Mesodermal cell (in vitro differentiated cells): ENCODE results near the gene RRAS2.

ENCODE experiments used
- H3K27ac ChIP-seq: 2 replicates; pipeline ENCODE4 v1.7.0; 2013; ENCODE audit warnings: mild to moderate bottlenecking, low read depth, low read length, moderate library complexity; ENCODE audit not compliant: severe bottlenecking
- H3K36me3 ChIP-seq: 2 replicates; pipeline ENCODE4 v1.7.1; 2013; ENCODE audit warnings: mild to moderate bottlenecking, low read length, moderate library complexity; ENCODE audit not compliant: control insufficient read depth, insufficient read depth
- H3K4me1 ChIP-seq: one replicate; pipeline ENCODE4 v1.7.1; 2013; ENCODE audit warnings: mild to moderate bottlenecking, low read length; ENCODE audit not compliant: insufficient read depth, control insufficient read depth, poor library complexity, severe bottlenecking
- H3K4me3 ChIP-seq: 2 replicates; pipeline ENCODE4 v1.7.0; 2013; ENCODE audit warnings: low read length, control low read depth, mild to moderate bottlenecking; ENCODE audit not compliant: insufficient read depth, poor library complexity, severe bottlenecking; ENCODE audit errors: extremely low read depth
- H3K9me3 ChIP-seq: 2 replicates; pipeline ENCODE4 v1.7.1; 2013; ENCODE audit warnings: mild to moderate bottlenecking, low read length, moderate library complexity; ENCODE audit not compliant: control insufficient read depth
- WGBS, 2 experiments: methylation state at CpG; one replicate each; pipeline ENCODE4 v1.1.5; 2013; ENCODE audit warnings: missing lambda C conversion rate in 2 of 2; ENCODE audit not compliant: insufficient coverage in 2 of 2; 5-methylcytosine and 5-hydroxymethylcytosine counted together

Gene RRAS2

DNA sequence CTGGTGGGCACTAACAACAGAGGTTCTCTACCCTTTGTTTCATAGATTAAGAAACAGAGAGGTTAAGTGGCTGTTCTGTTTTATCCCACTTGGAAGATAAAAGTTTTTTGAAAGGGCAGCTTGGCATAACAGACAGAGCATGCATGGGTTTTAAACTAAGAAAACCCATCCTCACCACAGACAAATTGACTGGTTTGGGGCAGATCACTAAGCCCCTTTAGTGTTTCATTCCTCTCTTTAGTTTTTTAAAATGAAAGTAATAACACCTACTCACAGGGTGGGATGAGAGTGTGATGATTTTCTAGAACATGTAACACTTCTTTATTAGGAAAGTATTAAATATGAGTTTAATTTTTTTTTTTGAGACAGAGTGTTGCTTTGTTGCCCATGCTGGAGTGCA lies 12.3 kb upstream of the RRAS2 start:
- no peaks in the 10 kb centered on the region for H3K9me3 ChIP-seq
- H3K27ac ChIP-seq, result no peak overlapping the region

DNA sequence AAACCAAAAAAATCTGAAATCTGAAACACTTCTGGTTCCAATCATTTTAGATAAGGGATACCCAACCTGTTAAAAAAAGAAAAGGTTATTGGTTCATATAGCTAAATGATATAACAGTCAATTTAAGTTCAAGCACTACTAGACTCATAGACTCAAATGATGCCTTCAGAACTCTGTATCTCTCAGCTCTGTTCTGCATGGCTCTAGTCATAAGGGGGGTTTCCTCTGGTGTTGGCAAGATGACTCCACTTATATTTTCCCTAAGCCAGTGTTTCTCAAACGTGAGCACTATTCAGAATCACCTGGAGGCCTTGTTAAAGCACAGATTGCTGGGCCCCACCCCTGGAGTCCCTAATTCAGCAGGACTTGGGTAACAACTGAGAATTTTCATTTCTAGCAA lies 11.5 kb upstream of the RRAS2 start:
- H3K4me3 ChIP-seq, result no peak overlapping the region
- peaks cover 6% of the 10 kb centered on the region for H3K4me1 ChIP-seq
- WGBS, 2 experiments, result 40% methylated on average over 1 of the region's 1 CpG; no CpG with 5 or more reads in 1 of the 2 experiments
- no peaks in the 10 kb centered on the region for H3K9me3 ChIP-seq
- no peaks in the 10 kb centered on the region for H3K36me3 ChIP-seq
- H3K27ac ChIP-seq, result no peak overlapping the region

More for the DNA sequence above, 12.3 kb upstream of the RRAS2 start:
- Histone ChIP-seq H3K36me3 (no peaks in the 10 kb centered on the region), H3K4me1 (peaks cover 6% of the 10 kb centered on the region), H3K4me3 (no peak overlapping the region)

DNA sequence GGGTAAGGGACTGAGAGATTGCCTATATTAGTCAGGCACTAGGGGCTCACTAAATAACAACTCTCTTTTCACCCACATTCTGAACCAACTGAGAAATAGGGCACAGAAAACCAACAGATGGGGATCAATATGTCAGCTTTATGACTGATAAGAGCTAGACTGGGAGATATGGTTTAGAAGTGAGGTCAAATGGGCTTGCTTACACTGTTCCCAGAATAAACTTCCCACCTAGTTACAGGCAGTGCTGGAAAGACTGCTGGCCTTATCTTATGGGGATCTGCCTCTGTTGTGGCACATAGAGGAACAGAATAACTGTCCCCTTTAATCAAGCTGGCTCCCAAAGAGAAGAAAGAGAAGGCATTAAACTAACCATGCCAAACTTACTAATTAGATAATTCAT lies 10.6 kb upstream of the RRAS2 start:
- Histone ChIP-seq H3K4me1 (peaks cover 6% of the 10 kb centered on the region), H3K36me3 (no peaks in the 10 kb centered on the region), H3K4me3 (no peak overlapping the region), H3K27ac (no peak overlapping the region), H3K9me3 (no peaks in the 10 kb centered on the region)

DNA sequence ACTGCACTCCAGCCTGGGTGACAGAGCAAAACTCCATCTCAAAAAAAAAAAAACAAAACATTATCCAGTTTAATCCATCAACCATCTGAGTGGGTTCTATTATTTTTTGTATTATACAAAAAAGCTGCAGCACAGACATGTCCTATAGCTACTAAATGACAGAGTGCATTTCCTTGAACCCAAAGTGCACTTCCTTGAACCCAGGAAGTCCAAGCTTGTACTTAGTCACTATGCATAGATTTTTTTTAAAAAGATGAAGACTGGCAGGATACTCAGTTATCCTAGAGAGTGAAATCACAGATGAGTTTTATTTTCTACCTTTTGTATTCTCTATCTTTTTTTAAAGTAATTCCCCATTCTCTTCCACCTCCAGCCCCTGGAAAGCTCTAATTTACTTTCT lies 8.0 kb upstream of the RRAS2 start:
- Histone ChIP-seq H3K4me3 (no peak overlapping the region), H3K9me3 (no peaks in the 10 kb centered on the region), H3K27ac (no peak overlapping the region), H3K36me3 (no peaks in the 10 kb centered on the region), H3K4me1 (peaks cover 6% of the 10 kb centered on the region)

DNA sequence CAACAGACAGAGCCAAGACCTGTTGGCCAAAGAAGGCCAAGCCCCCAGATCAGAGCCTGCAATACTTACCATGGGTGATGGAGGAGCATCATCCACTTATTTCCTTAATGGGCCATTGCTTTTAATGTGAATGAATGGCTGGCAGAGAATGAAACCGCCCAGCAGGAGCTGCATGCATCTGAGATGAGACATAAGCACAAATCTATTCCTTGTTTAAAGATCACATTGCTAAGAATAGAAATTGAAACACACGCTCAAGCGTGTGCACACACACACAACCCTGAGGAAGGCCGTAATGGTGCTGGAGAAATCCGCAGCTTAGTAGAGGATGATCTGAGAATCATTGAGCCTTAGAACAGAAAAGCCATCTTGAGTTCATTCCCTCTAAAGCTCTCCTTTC lies 5.3 kb upstream of the RRAS2 start:
- 94 to 97% methylated on average over 3 to 5 of the region's 5 CpGs for WGBS, 2 experiments
- H3K36me3 ChIP-seq, result no peaks in the 10 kb centered on the region

DNA sequence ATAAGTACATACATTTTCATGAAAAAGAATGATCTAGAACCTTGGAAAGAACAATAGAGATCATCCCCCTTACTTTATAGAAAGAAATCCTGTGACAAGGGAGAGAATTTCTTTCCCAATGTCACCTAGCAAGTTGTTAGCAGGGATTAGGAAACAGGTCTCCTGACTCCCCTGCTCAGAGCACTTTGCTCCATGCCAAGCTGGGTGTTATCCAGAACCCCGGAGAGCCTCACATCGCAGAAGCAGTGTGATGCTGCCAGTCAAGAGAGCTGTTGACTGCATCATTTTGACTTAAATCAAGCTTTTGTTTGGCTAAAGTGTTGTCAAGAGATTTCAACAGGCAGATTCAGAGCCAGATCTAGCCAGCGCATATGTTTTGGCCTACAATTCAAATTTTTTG lies 3.6 kb upstream of the RRAS2 start:
- Histone ChIP-seq H3K36me3 (no peaks in the 10 kb centered on the region), H3K27ac (no peak overlapping the region), H3K4me3 (no peak overlapping the region), H3K9me3 (no peaks in the 10 kb centered on the region), H3K4me1 (peaks cover 5% of the 10 kb centered on the region)
- 90 to 98% methylated on average over 2 to 3 of the region's 3 CpGs for WGBS, 2 experiments

More for the DNA sequence above, 5.3 kb upstream of the RRAS2 start:
- no peaks in the 10 kb centered on the region for H3K9me3 ChIP-seq
- H3K27ac ChIP-seq, result no peak overlapping the region
- no peak overlapping the region for H3K4me3 ChIP-seq
- peaks cover 6% of the 10 kb centered on the region for H3K4me1 ChIP-seq

DNA sequence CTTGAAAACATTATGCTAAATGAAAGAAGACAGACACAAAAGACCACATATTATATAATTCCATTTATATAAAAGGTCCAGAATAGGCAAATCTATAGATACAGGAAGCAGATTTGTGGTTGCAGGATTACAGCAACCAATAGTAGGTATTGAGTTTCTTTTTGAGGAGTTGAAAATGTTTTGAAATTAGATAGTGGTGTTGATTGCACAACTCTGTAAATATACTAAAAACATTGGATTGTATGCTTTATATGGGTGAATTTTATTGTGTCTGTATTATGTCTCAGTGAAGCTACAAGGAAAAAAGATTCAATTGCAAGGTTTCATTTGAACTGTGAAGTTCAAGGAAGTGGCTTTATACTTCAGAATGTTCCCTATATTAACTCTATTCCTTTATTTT lies 3.0 kb upstream of the RRAS2 start:
- H3K9me3 ChIP-seq, result no peaks in the 10 kb centered on the region
- no peak overlapping the region for H3K4me3 ChIP-seq
- no peak overlapping the region for H3K27ac ChIP-seq
- peaks cover 9% of the 10 kb centered on the region for H3K4me1 ChIP-seq
- H3K36me3 ChIP-seq, result no peaks in the 10 kb centered on the region

DNA sequence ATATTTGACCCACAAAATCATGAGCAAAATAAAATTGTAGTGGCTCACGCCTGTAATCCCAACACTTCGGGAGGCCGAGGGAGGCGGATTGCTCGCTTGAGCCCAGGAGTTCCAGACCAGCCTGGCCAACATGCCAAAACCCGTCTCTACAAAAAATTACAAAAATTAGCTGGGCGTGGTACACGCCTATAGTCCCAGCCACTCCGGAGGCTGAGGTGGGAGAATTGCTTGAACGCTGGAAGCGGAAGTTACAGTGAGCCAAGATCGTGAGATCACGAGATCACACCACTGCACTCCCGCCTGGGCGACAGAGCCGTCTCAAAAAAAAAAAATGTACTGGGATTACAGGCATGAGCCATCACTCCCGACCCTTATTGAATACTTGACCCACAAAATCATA lies 2.0 kb upstream of the RRAS2 start:
- H3K4me1 ChIP-seq, result peaks cover 9% of the 10 kb centered on the region
- 89 to 90% methylated on average over 13 to 17 of the region's 17 CpGs for WGBS, 2 experiments
- peaks cover 5% of the 10 kb centered on the region for H3K36me3 ChIP-seq
- no peaks in the 10 kb centered on the region for H3K9me3 ChIP-seq
- H3K27ac ChIP-seq, result no peak overlapping the region
- H3K4me3 ChIP-seq, result no peak overlapping the region

DNA sequence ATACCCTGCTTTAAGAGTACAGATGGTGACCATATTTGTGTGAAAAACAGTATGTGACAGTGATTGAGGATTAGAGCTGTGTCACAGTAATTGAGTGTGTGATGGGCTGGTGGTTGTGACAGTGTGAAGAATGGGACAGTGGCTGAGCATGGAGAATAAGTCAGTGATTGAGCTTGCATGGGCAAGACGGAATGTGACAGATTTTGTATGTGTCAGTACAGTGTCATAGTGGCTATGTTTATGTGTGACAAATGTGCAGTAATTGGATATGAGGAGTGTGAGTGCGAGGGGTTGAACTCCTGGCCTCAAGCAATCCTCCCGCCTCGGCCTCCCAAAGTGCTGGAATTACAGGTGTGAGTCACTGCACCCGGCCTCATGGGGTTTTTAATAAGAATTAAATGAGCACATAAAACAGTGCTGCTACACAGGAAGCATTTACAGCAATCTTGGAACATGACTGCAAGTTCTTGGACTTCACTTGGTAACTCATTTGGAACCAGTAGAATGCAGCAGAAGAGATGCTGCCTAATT lies 583 bp upstream of the RRAS2 start:
- H3K27ac ChIP-seq, result no peak overlapping the region
- 81 to 92% methylated on average over 2 to 5 of the region's 5 CpGs for WGBS, 2 experiments
- peaks cover 13% of the 10 kb centered on the region for H3K36me3 ChIP-seq
- H3K4me1 ChIP-seq, result peaks cover 9% of the 10 kb centered on the region
- peak overlapping the region; percentile 89 for H3K4me3 ChIP-seq
- no peaks in the 10 kb centered on the region for H3K9me3 ChIP-seq

DNA sequence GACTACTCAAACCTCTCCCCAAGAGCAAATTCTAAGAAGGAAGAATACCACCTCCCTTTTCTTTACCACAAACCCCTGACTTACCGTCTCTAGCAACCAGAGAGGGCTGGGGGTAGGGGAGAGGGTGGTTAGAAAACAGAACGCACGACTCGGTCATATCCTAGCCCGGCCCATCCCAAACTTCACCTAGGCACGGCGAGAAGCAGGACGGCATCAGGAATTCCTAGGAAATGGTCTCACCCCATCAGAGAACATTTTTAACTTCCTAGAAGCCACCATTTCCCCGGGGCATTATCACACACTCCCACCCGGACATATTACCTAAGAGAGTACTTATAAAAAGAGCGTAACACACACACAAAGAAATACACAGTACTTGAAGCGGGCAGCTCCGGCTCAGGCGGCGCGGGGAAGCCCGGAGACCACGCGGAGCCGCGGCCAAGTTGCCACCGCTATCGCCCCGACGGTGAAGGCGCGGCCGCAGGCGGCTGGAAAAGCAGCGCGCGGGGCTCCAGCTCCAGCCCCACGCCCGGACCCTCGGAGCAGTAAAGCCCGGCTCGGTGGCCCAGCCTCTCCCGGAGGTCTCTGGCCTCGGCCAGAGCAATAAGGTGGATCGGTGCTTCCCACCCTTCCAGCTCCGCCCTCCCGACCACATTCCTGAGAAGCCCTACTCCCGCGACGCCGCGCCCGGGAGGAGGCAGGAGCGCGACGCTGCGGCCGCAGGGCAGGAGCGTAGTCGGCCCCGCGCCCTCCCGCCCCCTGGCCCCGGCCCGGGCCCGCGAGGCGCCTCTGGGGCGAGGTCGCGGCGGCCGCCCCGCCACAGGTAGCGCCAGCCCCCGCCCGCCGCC lies 878 bp downstream of the RRAS2 start:
- Histone ChIP-seq H3K9me3 (no peaks in the 10 kb centered on the region), H3K36me3 (peaks cover 17% of the 10 kb centered on the region), H3K4me1 (peaks cover 9% of the 10 kb centered on the region), H3K4me3 (peak overlapping the region; percentile 89), H3K27ac (peak overlapping the region; percentile 91)
- 0% methylated on average over 31 to 69 of the region's 73 CpGs for WGBS, 2 experiments

DNA sequence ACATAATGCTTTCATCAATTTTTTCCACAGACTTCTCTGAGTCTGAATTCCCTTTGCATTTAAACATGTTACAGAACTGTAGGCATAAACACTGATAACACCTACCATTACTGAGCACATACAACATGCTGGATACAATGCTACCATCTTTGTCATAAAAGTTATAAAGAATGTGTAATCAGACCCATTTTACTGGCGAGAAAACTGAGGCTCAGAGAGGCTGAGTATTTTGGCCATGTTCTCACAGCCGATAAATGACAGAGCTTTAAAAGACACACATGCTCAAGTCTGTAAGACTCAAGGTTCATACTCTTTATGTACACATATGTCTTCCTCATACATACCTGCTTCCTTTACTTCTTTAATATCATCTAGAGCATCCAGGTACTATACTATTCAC lies 2.6 kb downstream of the RRAS2 start:
- H3K9me3 ChIP-seq, result no peaks in the 10 kb centered on the region
- H3K36me3 ChIP-seq, result peaks cover 17% of the 10 kb centered on the region
- H3K27ac ChIP-seq, result no peak overlapping the region
- no peak overlapping the region for H3K4me3 ChIP-seq
- 96 to 100% methylated on average over 2 of the region's 2 CpGs for WGBS, 2 experiments
- peaks cover 9% of the 10 kb centered on the region for H3K4me1 ChIP-seq
